ENCODE measurements around the gene C1orf198.

C1orf198 gene

DNA sequence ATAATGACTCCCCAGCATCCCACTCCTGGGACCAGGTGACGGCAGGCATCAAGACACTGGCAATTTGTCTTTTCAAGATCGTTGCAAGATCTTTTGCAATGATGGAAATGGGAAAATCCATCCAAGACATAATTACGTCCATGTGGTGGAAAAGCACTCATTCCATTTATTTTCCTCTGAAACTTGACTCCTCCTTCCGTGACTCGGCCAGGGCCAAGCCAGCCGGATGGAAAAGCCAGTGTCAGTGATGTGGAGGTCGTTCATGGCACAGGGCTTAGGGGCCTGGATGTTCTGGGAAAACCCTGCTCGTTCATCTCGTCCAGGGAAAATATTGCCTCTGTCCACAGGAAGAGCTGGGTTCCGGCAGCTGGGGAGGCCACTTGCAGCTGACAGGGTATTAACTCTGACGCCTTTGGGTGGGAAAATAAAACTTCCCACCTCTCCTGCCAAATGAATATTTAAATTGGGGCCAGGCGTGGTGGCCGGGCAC lies 46.2 kb downstream of the C1orf198 start:
- Histone ChIP-seq H3K9me3 (ENCODE audit: control insufficient read depth, insufficient read depth, low read length) (no peaks in the 10 kb centered on the region), H3K4me2 (ENCODE audit: low read length) (no peak overlapping the region)

DNA sequence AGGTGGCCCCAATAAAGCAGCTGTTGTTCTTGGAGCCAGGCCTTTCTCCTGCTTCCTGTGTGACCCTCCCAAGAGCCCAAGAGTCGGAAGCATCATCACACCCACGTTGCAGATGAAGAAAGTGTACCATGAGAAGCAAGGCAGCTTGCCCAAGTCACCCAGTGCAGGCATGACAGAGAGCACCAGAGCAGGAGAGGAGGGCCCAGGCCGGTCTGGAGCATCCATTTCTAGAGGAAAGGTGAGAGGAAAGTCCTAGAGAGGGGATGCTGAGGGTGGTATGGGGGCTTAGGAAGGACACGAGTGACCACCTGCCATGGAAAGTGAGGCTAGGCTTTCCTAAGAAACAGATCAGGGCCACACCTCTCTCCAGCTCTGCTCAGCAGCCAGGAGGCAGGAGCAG lies 47.0 kb downstream of the C1orf198 start:
- H3K4me1 ChIP-seq (ENCODE audit: control insufficient read depth, low read length): no peaks in the 10 kb centered on the region
- TF ChIP-seq, protein P1, sequence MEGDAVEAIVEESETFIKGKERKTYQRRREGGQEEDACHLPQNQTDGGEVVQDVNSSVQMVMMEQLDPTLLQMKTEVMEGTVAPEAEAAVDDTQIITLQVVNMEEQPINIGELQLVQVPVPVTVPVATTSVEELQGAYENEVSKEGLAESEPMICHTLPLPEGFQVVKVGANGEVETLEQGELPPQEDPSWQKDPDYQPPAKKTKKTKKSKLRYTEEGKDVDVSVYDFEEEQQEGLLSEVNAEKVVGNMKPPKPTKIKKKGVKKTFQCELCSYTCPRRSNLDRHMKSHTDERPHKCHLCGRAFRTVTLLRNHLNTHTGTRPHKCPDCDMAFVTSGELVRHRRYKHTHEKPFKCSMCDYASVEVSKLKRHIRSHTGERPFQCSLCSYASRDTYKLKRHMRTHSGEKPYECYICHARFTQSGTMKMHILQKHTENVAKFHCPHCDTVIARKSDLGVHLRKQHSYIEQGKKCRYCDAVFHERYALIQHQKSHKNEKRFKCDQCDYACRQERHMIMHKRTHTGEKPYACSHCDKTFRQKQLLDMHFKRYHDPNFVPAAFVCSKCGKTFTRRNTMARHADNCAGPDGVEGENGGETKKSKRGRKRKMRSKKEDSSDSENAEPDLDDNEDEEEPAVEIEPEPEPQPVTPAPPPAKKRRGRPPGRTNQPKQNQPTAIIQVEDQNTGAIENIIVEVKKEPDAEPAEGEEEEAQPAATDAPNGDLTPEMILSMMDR (IDR thresholded peaks at IDR 0.05; ENCODE audit: low read depth, low read length, poor library complexity, severe bottlenecking): no peak
- no peak for TF ChIP-seq EZH2phosphoT487 (IDR thresholded peaks at IDR 0.05; ENCODE audit: borderline replicate concordance, low read length)
- H3K9me2 ChIP-seq (replicated peaks; ENCODE audit: control insufficient read depth, low read length): no peaks in the 10 kb centered on the region
- H3K4me2 ChIP-seq (ENCODE audit: low read length): no peak overlapping the region
- no peak overlapping the region for H3K4me3 ChIP-seq (ENCODE audit: low read length)
- no peaks in the 10 kb centered on the region for H3K9me3 ChIP-seq (ENCODE audit: control insufficient read depth, insufficient read depth, low read length)
- no peaks in the 10 kb centered on the region for H3K36me3 ChIP-seq (ENCODE audit: control insufficient read depth, low read length)
- peaks cover 9% of the 10 kb centered on the region; the same call in 1 of the 2 replicates for H3K27me3 ChIP-seq (ENCODE audit: control insufficient read depth, low read length)
- no peak overlapping the region for H3K27ac ChIP-seq (ENCODE audit: low read depth, low read length)
- no peaks in the 10 kb centered on the region for H3F3A ChIP-seq (ENCODE audit: control insufficient read depth, insufficient read depth)
- H4K20me1 ChIP-seq (ENCODE audit: control insufficient read depth, insufficient read depth, low read depth, low read length): no peaks in the 10 kb centered on the region
- no peaks in the 10 kb centered on the region for H3K79me2 ChIP-seq (ENCODE audit: control insufficient read depth, low read length)

More for the DNA sequence above, 46.2 kb downstream of the C1orf198 start:
- Histone ChIP-seq H3K4me3 (ENCODE audit: low read length) (no peak overlapping the region), H3K27ac (ENCODE audit: low read depth, low read length) (no peak overlapping the region), H3F3A (ENCODE audit: control insufficient read depth, insufficient read depth) (no peaks in the 10 kb centered on the region), H3K9me2 (replicated peaks; ENCODE audit: control insufficient read depth, low read length) (no peaks in the 10 kb centered on the region), H3K4me1 (ENCODE audit: control insufficient read depth, low read length) (no peaks in the 10 kb centered on the region), H3K36me3 (ENCODE audit: control insufficient read depth, low read length) (no peaks in the 10 kb centered on the region), H4K20me1 (ENCODE audit: control insufficient read depth, insufficient read depth, low read depth, low read length) (no peaks in the 10 kb centered on the region), H3K79me2 (ENCODE audit: control insufficient read depth, low read length) (no peaks in the 10 kb centered on the region), H3K27me3 (ENCODE audit: control insufficient read depth, low read length) (peaks cover 9% of the 10 kb centered on the region; the same call in 1 of the 2 replicates)
- no peak for TF ChIP-seq EZH2phosphoT487 (IDR thresholded peaks at IDR 0.05; ENCODE audit: borderline replicate concordance, low read length)
- TF ChIP-seq, protein P1 (IDR thresholded peaks at IDR 0.05; ENCODE audit: low read depth, low read length, poor library complexity, severe bottlenecking): no peak

DNA sequence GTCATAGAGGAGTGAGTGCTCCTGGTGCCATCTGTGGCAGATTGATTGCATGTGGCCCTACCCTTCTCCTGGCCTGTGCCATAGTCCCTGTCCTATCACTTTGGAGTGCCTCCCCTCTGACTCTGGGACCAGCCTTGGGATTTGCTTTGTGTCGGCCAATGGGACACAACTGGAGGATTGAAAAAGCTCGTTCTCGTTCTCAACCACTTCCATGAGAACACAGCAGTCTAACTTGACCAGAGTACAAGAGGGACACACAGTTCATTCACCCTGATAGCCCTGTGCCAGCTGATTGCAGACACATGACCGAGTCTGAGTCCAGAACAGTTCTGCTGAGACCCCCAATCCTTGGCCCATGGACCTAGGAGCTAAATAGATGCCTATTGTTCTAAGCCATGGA lies 47.8 kb downstream of the C1orf198 start:
- Histone ChIP-seq H3F3A (ENCODE audit: control insufficient read depth, insufficient read depth) (no peaks in the 10 kb centered on the region), H4K20me1 (ENCODE audit: control insufficient read depth, insufficient read depth, low read depth, low read length) (no peaks in the 10 kb centered on the region), H3K4me1 (ENCODE audit: control insufficient read depth, low read length) (no peaks in the 10 kb centered on the region), H3K4me3 (ENCODE audit: low read length) (no peak overlapping the region), H3K27me3 (ENCODE audit: control insufficient read depth, low read length) (peaks cover 9% of the 10 kb centered on the region; the same call in 1 of the 2 replicates), H3K79me2 (ENCODE audit: control insufficient read depth, low read length) (no peaks in the 10 kb centered on the region), H3K9me3 (ENCODE audit: control insufficient read depth, insufficient read depth, low read length) (no peaks in the 10 kb centered on the region), H3K27ac (ENCODE audit: low read depth, low read length) (no peak overlapping the region), H3K9me2 (replicated peaks; ENCODE audit: control insufficient read depth, low read length) (no peaks in the 10 kb centered on the region), H3K4me2 (ENCODE audit: low read length) (no peak overlapping the region), H3K36me3 (ENCODE audit: control insufficient read depth, low read length) (no peaks in the 10 kb centered on the region)
- TF ChIP-seq, protein P1 (IDR thresholded peaks at IDR 0.05; ENCODE audit: low read depth, low read length, poor library complexity, severe bottlenecking): no peak
- no peak for TF ChIP-seq EZH2phosphoT487 (IDR thresholded peaks at IDR 0.05; ENCODE audit: borderline replicate concordance, low read length)
